Activated CD4-positive, alpha-beta T cell treated with anti-CD3 and anti-CD28 coated beads for 4 hours (primary cell): ENCODE measurements around the gene B3GNT2.

Source experiments
- DNase-seq, 2 donors: peaks; one replicate each; pipeline ENCODE4 v3.0.0-alpha.2; 2020

Gene B3GNT2

GRCh38 chr2:62206024-62206423, 10.1 kb downstream of the B3GNT2 start:
- DNase-seq, result no peak

GRCh38 chr2:62207491-62207890, 11.6 kb downstream of the B3GNT2 start:
- no peak for DNase-seq

GRCh38 chr2:62208074-62208757, 12.3 kb downstream of the B3GNT2 start:
- no peak for DNase-seq

GRCh38 chr2:62208758-62209114, 12.8 kb downstream of the B3GNT2 start:
- DNase-seq, result no peak

- no peak for DNase-seq
Observed at GRCh38 chr2:62209427-62209991, 13.6 kb downstream of the B3GNT2 start.

GRCh38 chr2:62215306-62216064, 19.6 kb downstream of the B3GNT2 start:
- no peak for DNase-seq

- DNase-seq, result no peak
Observed at GRCh38 chr2:62216113-62216512, 20.2 kb downstream of the B3GNT2 start.

GRCh38 chr2:62216616-62217015, 20.7 kb downstream of the B3GNT2 start:
- no peak for DNase-seq

GRCh38 chr2:62217421-62217820, 21.5 kb downstream of the B3GNT2 start:
- no peak for DNase-seq

- DNase-seq, result no peak
Observed at GRCh38 chr2:62217970-62218369, 22.1 kb downstream of the B3GNT2 start.

- no peak for DNase-seq
Observed at GRCh38 chr2:62219407-62220159, 23.7 kb downstream of the B3GNT2 start.

- DNase-seq, result no peak
Observed at GRCh38 chr2:62221141-62221540, 25.2 kb downstream of the B3GNT2 start.

GRCh38 chr2:62222171-62222570, 26.3 kb downstream of the B3GNT2 start:
- DNase-seq, result no peak

- no peak for DNase-seq
Observed at GRCh38 chr2:62222674-62223073, 26.8 kb downstream of the B3GNT2 start.

- no peak for DNase-seq
Observed at GRCh38 chr2:62224976-62225375, 29.1 kb downstream of the B3GNT2 start.

- no peak for DNase-seq
Observed at GRCh38 chr2:62227386-62228075, 31.6 kb downstream of the B3GNT2 start.

GRCh38 chr2:62229082-62229605, 33.2 kb downstream of the B3GNT2 start:
- no peak for DNase-seq

GRCh38 chr2:62231541-62231940, 35.6 kb downstream of the B3GNT2 start:
- no peak for DNase-seq

GRCh38 chr2:62234755-62235655, 39.1 kb downstream of the B3GNT2 start:
- DNase-seq, result no peak

- no peak for DNase-seq
Observed at GRCh38 chr2:62236499-62236898, 40.6 kb downstream of the B3GNT2 start.

- no peak for DNase-seq
Observed at GRCh38 chr2:62238236-62238635, 42.3 kb downstream of the B3GNT2 start.

- no peak for DNase-seq
Observed at GRCh38 chr2:62240546-62240945, 44.6 kb downstream of the B3GNT2 start.
